ENCODE results near the gene IMMP2L.

GRCh38 chr7:110975486-110975885, 586.8 kb downstream of the IMMP2L start:
- TF ChIP-seq MAFK (IDR thresholded peaks at IDR 0.05; ENCODE audit: partially characterized antibody) (no peak), EP300 (IDR thresholded peaks at IDR 0.05) (no peak), ELK1 (IDR thresholded peaks at IDR 0.05; ENCODE audit: low read depth, low read length) (no peak), CTCF (IDR thresholded peaks at IDR 0.05) (no peak), ZNF302 (CRISPR knock-in tag; IDR thresholded peaks at IDR 0.05) (no peak), ZFP36 (IDR thresholded peaks at IDR 0.05; ENCODE audit: borderline replicate concordance, partially characterized antibody) (no peak), E2F6 (IDR thresholded peaks at IDR 0.05; ENCODE audit: borderline replicate concordance, low read depth) (no peak), FOSB (CRISPR knock-in tag; IDR thresholded peaks at IDR 0.05) (no peak), POLR2A (IDR thresholded peaks at IDR 0.05; ENCODE audit: low read length) (no peak), PHF8 (IDR thresholded peaks at IDR 0.05; ENCODE audit: borderline replicate concordance, low read depth) (no peak), MYC (IDR thresholded peaks at IDR 0.05; ENCODE audit: borderline replicate concordance, low read length) (no peak)

All from A549 (cell line).